IMR-90 (cell line): ENCODE data around the gene NOS2. TPM values are rescaled to one million over a fixed set of nuclear protein-coding genes. Genes with fewer than 3 reads are reported as not detected.

Experiments
- ATAC-seq: fragments of 200-7000 bp; cut with Tn5 transposase; 2 replicates; pipeline ENCODE4 v1.9.1; 2020; ENCODE audit warnings: low read depth, mild to moderate bottlenecking, moderate library complexity
- BruUV-seq: library from RNA; stranded (reverse); fragments of 400-500 nt; replicated peaks from 2 replicates; lab custom pipeline; 2021; lab: Mats Ljungman, UMichigan
- CTCF ChIA-PET: fragments of 300-600 bp; formaldehyde crosslinking; extraction: SDS; loops from one replicate; lab custom pipeline; 2021; ENCODE audit warnings: antibody characterized with exemption; lab: Yijun Ruan, JAX
- POLR2A ChIA-PET: fragments of 300-600 bp; sonication (Branson Sonifier 250); formaldehyde crosslinking; loops from one replicate; lab custom pipeline; 2022; ENCODE audit warnings: antibody characterized with exemption; ENCODE audit not compliant: unreplicated experiment; lab: Charles Lee
- DNase-seq: peaks from one replicate; pipeline ENCODE4 v3.0.0; 2013
- H2AFZ ChIP-seq: replicated peaks from 2 replicates; pipeline ENCODE3; 2013; ENCODE audit warnings: low read length, mild to moderate bottlenecking; ENCODE audit not compliant: poor library complexity
- H2AK5ac ChIP-seq: 2 replicates; pipeline ENCODE4 v1.6.1; 2013; ENCODE audit warnings: low read depth, low read length, inconsistent platforms
- H2AK9ac ChIP-seq: replicated peaks from 2 replicates; pipeline ENCODE3; 2013; ENCODE audit warnings: mild to moderate bottlenecking, low read depth, low read length, moderate library complexity; ENCODE audit not compliant: poor library complexity
- H2BK120ac ChIP-seq: 2 replicates; pipeline ENCODE4 v1.6.1; 2013; ENCODE audit warnings: low read depth, low read length, inconsistent platforms
- H2BK15ac ChIP-seq: 3 replicates; pipeline ENCODE4 v1.6.1; 2013; ENCODE audit warnings: low read depth, low read length, inconsistent platforms
- H2BK20ac ChIP-seq: 2 replicates; pipeline ENCODE4 v1.6.1; 2013; ENCODE audit warnings: low read depth, mild to moderate bottlenecking, inconsistent platforms, low read length, moderate library complexity
- H2BK5ac ChIP-seq: 2 replicates; pipeline ENCODE4 v1.6.1; 2013; ENCODE audit warnings: mild to moderate bottlenecking, low read depth, low read length, inconsistent platforms; ENCODE audit not compliant: poor library complexity, severe bottlenecking
- H3K14ac ChIP-seq: replicated peaks from 2 replicates; pipeline ENCODE4 v1.6.1; 2013; ENCODE audit warnings: low read depth, low read length, inconsistent platforms
- H3K18ac ChIP-seq: 2 replicates; pipeline ENCODE4 v1.6.1; 2013; ENCODE audit warnings: low read depth, low read length, control low read depth
- H3K23ac ChIP-seq: 2 replicates; pipeline ENCODE4 v1.6.1; 2013; ENCODE audit warnings: low read depth, low read length, inconsistent platforms
- H3K27ac ChIP-seq: 2 replicates; pipeline ENCODE4 v1.5.1; 2013; ENCODE audit warnings: mild to moderate bottlenecking, control low read depth, low read length; ENCODE audit not compliant: insufficient read depth
- H3K27me3 ChIP-seq: 2 replicates; pipeline ENCODE4 v1.6.1; 2013; ENCODE audit warnings: low read length; ENCODE audit not compliant: control insufficient read depth, insufficient read depth
- H3K36me3 ChIP-seq: 2 replicates; pipeline ENCODE4 v1.6.1; 2013; ENCODE audit warnings: low read length, mixed read lengths; ENCODE audit not compliant: control insufficient read depth, insufficient read depth
- H3K4ac ChIP-seq: 2 replicates; pipeline ENCODE4 v1.6.1; 2013; ENCODE audit warnings: low read depth, low read length, inconsistent platforms
- H3K4me1 ChIP-seq: 2 replicates; pipeline ENCODE4 v1.6.1; 2013; ENCODE audit warnings: low read length, mixed read lengths; ENCODE audit not compliant: control insufficient read depth, insufficient read depth
- H3K4me2 ChIP-seq: 2 replicates; pipeline ENCODE4 v1.6.1; 2013; ENCODE audit warnings: low read depth, mild to moderate bottlenecking, control low read depth, low read length, moderate library complexity
- H3K4me3 ChIP-seq: 2 replicates; pipeline ENCODE4 v1.5.1; 2013; ENCODE audit warnings: low read depth, mild to moderate bottlenecking, control low read depth, low read length, moderate library complexity; ENCODE audit not compliant: insufficient read depth
- H3K56ac ChIP-seq: 2 replicates; pipeline ENCODE4 v1.6.1; 2013; ENCODE audit warnings: low read length, inconsistent platforms; ENCODE audit not compliant: insufficient read depth; ENCODE audit errors: extremely low read depth
- H3K79me1 ChIP-seq, 2 experiments: 2 replicates each; pipeline ENCODE4 v1.6.1; 2013; ENCODE audit warnings: low read length in 2 of 2, inconsistent platforms in 1 of 2, low read depth in 1 of 2
- H3K9ac ChIP-seq: 2 replicates; pipeline ENCODE4 v1.6.1; 2013; ENCODE audit warnings: low read depth, low read length, control low read depth
- H3K9me1 ChIP-seq: 2 replicates; pipeline ENCODE4 v1.6.1; 2013; ENCODE audit warnings: low read length, inconsistent platforms; ENCODE audit not compliant: insufficient read depth
- H3K9me3 ChIP-seq: 2 replicates; pipeline ENCODE4 v1.6.1; 2013; ENCODE audit warnings: low read length; ENCODE audit not compliant: control insufficient read depth, insufficient read depth
- H4K20me1 ChIP-seq: 2 replicates; pipeline ENCODE4 v1.6.1; 2013; ENCODE audit warnings: low read length, inconsistent platforms; ENCODE audit not compliant: insufficient read depth
- H4K5ac ChIP-seq: 2 replicates; pipeline ENCODE4 v1.6.1; 2013; ENCODE audit warnings: mild to moderate bottlenecking, low read depth, low read length, control low read depth
- H4K8ac ChIP-seq, 2 experiments: 2 replicates each; pipeline ENCODE4 v1.6.1; 2013; ENCODE audit warnings: low read depth in 2 of 2, low read length in 2 of 2, control low read depth in 1 of 2, inconsistent platforms in 1 of 2
- H4K91ac ChIP-seq: 2 replicates; pipeline ENCODE4 v1.6.1; 2013; ENCODE audit warnings: low read depth, low read length, inconsistent platforms; ENCODE audit not compliant: insufficient read depth
- BHLHE40 ChIP-seq: fragments of 150-350 bp; IDR thresholded peaks from 2 replicates; pipeline ENCODE4 v1.6.1; 2016; ENCODE audit warnings: mild to moderate bottlenecking, low read depth, low read length
- CHD1 ChIP-seq: IDR thresholded peaks from 2 replicates; pipeline ENCODE4 v1.6.1; 2012; ENCODE audit warnings: low read depth, low read length, improper control_type of control experiment
- CTCF ChIP-seq: conservative IDR thresholded peaks from 2 replicates; pipeline ENCODE4 v1.5.1; 2012; ENCODE audit warnings: mild to moderate bottlenecking, low read depth, low read length, improper control_type of control experiment
- FOS ChIP-seq: fragments of 150-350 bp; IDR thresholded peaks from 2 replicates; pipeline ENCODE4 v1.6.1; 2016; ENCODE audit warnings: low read depth, low read length
- MAFK ChIP-seq: IDR thresholded peaks from 2 replicates; pipeline ENCODE4 v1.6.1; 2012; ENCODE audit warnings: low read depth, low read length, improper control_type of control experiment
- MAZ ChIP-seq: IDR thresholded peaks from 2 replicates; pipeline ENCODE4 v1.6.1; 2012; ENCODE audit warnings: low read depth, mild to moderate bottlenecking, low read length, improper control_type of control experiment, moderate library complexity, borderline replicate concordance
- MXI1 ChIP-seq: IDR thresholded peaks from 2 replicates; pipeline ENCODE4 v1.6.1; 2012; ENCODE audit warnings: low read depth, mild to moderate bottlenecking, low read length, moderate library complexity, borderline replicate concordance
- NFE2L2 ChIP-seq: fragments of 150-350 bp; IDR thresholded peaks from 2 replicates; pipeline ENCODE4 v1.6.1; 2016; ENCODE audit warnings: low read depth, mild to moderate bottlenecking, low read length
- RAD21 ChIP-seq: IDR thresholded peaks from 2 replicates; pipeline ENCODE4 v1.6.1; 2012; ENCODE audit warnings: low read length, improper control_type of control experiment
- RFX5 ChIP-seq: IDR thresholded peaks from 2 replicates; pipeline ENCODE4 v1.8.0; 2012; ENCODE audit warnings: low read depth, mild to moderate bottlenecking, low read length, moderate library complexity
- USF2 ChIP-seq: fragments of 150-350 bp; IDR thresholded peaks from 2 replicates; pipeline ENCODE4 v1.6.1; 2017; ENCODE audit warnings: mild to moderate bottlenecking, antibody characterized with exemption, low read length, low read depth
- WGBS, 2 experiments: methylation state at CpG; one replicate each; pipeline versions ENCODE4 v1.1.5 to v1.1.7; 2013; ENCODE audit warnings: missing lambda C conversion rate in 2 of 2; ENCODE audit not compliant: insufficient read length in 1 of 2; ENCODE audit errors: extremely low coverage in 2 of 2; 5-methylcytosine and 5-hydroxymethylcytosine counted together
- dilution Hi-C: fragments of 300-500 bp; cut with HindIII; formaldehyde crosslinking; loops from one replicate; pipeline ENCODE4 v1.14.3; 2018; ENCODE audit warnings: low sequenced_read_pairs; ENCODE audit not compliant: unreplicated experiment
- in situ Hi-C: fragments of 300-500 bp; cut with MboI; formaldehyde crosslinking; loops from 3 replicates; pipeline ENCODE4 v1.14.3; 2019; ENCODE audit warnings: low sequenced_read_pairs, inconsistent platforms, mixed read lengths
- intact Hi-C: fragments of 100-400 bp; cut with micrococcal nuclease; formaldehyde crosslinking; loops from 2 replicates; pipeline ENCODE4 v1.10.0; 2022
- polyA plus RNA-seq, 3 experiments: library from polyadenylated mRNA; depleted of rRNA; stranded (reverse); fragments of >200 nt; gene quantifications; 2 replicates each; pipeline ENCODE4 v1.2.3, GENCODE V29; 2012; ENCODE audit warnings: low replicate concordance in 1 of 3
- total RNA-seq: library from RNA; depleted of rRNA; stranded (reverse); fragments of >200 nt; gene quantifications from 2 replicates; pipeline ENCODE4 v1.2.3, GENCODE V29; 2012

Gene NOS2
- total and polyA plus RNA-seq, 2 of the 4 experiments (the other 2 are of a cell fraction): under 0.01 TPM; not detected in 1

GRCh38 chr17:27817731-27818130, 17.4 kb upstream of the NOS2 start:
- Histone ChIP-seq H3K18ac (no peak overlapping the region), H4K5ac (no peak overlapping the region), H3K9me1 (no peaks in the 10 kb centered on the region), H3K4me1 (no peaks in the 10 kb centered on the region), H3K27ac (no peak overlapping the region), H3K14ac (no peak overlapping the region), H3K27me3 (peaks cover 3% of the 10 kb centered on the region; the same call in 1 of the 2 replicates), H2AFZ (no peak overlapping the region), H2AK5ac (no peak overlapping the region), H3K79me1 (no peaks in the 10 kb centered on the region), H3K4me2 (no peak overlapping the region), H4K20me1 (no peaks in the 10 kb centered on the region), H2BK15ac (no peak overlapping the region), H3K36me3 (no peaks in the 10 kb centered on the region), H3K9ac (no peak overlapping the region), H3K23ac (no peak overlapping the region), H3K4me3 (no peak overlapping the region), H4K91ac (no peak overlapping the region), H3K56ac (no peak overlapping the region), H3K4ac (no peak overlapping the region), H3K9me3 (peaks cover 4% of the 10 kb centered on the region; the same call in 1 of the 2 replicates), H2AK9ac (no peak overlapping the region), H2BK5ac (no peak overlapping the region), H2BK120ac (no peak overlapping the region), H4K8ac (no peak overlapping the region), H2BK20ac (no peak overlapping the region)
- WGBS, 2 experiments: no CpG with 5 or more reads among the region's 1 CpG
- intact Hi-C loops: no loop called here
- in situ Hi-C loops: no loop called here
- DNase-seq: peak; percentile 7
- ChIA-PET POLR2A (no interaction called here), CTCF (interaction anchor here (0.7 kb wide), 1 partner anchor 13 kb away, joined by 3 read pairs; no protein-coding TSS in a partner anchor)
- TF ChIP-seq BHLHE40: no peak
- no peak for TF ChIP-seq CTCF
- no peak for TF ChIP-seq USF2
- no peak for TF ChIP-seq MXI1
- no peak for TF ChIP-seq RAD21
- no peak for TF ChIP-seq MAFK
- no peak for TF ChIP-seq NFE2L2
- no peak for TF ChIP-seq CHD1
- no peak for TF ChIP-seq MAZ
- no peak for TF ChIP-seq FOS
- TF ChIP-seq RFX5: no peak
- no TSS peak for BruUV-seq
- ATAC-seq: peak; percentile 37; the same call in 1 of the 2 replicates
- dilution Hi-C loops: no loop called here
